HG02840 (cell line): ENCODE results near the gene TMEM106A.
"Not testable (repeated sequence)": the region's sequence is repeated elsewhere in the genome, so short reads cannot be mapped to it uniquely, and the experiment has no call there.

Experiments used
- ATAC-seq: cut with Tn5 transposase; IDR thresholded peaks from one replicate; pipeline ENCODE4 v1.9.1; 2021; ENCODE audit warnings: mild to moderate bottlenecking, moderate library complexity, moderate number of reproducible peaks; ENCODE audit not compliant: unreplicated experiment, low FRiP score

TMEM106A gene

GRCh38 chr17:43211480-43212402, at the start of gene TMEM106A:
Gene TMEM106A (plus strand): TSS chr17:43211875. CDS start chr17:43213042, 1,167 bp downstream.
- peak; percentile 67 for ATAC-seq

DNA sequence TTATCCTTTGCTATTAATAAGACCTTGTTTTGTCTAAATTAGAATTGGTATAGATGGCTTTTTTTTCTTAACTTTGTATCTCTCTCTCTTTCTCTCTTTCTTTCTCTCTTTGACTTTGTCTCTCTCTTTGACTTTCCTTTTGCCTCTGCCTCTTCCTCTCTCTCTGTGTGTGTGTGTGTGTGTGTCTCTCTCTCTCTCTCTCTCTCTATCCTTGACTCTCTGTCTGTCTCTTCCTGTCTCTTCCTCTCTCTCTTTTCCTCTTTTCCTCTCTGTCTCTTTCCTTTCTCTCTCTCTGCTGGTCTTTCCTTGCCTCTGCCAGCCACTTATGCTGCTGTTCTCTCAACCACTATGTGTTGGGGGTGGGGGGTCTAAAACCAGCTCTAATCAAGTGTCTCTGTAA, 45.7 kb upstream of the TMEM106A start:
- ATAC-seq: not testable (repeated sequence)

DNA sequence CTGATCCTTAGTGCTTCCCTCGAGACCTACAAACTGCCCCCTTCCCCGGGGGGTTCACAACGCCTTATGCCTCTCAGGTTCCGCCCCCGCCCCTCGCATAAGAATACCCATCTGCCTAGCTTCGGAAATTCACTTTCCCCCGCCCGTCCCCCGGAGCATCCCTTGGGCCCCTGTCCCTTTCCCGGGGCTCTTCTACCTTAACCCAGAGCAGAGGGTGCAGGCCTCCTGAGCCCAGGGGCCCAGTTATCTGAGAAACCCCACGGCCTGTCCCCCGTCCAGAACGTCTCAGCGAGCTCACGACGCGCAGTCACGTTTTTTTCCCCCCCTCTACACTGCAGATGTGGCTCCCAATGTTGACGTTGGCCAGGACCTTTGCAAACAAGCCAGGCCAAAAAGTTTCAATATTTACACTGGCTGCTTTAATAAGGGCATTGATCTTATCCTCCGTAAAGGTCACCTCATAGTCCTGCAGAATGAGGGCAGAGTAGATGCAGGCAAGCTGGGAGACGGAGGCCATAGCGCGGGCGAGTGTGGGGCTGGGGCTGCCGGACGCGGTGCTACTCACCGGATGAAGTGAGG, 42.0 kb upstream of the TMEM106A start:
- ATAC-seq: peak; percentile 15

GRCh38 chr17:43170140-43170765, 41.4 kb upstream of the TMEM106A start:
- peak; percentile 59 for ATAC-seq

DNA sequence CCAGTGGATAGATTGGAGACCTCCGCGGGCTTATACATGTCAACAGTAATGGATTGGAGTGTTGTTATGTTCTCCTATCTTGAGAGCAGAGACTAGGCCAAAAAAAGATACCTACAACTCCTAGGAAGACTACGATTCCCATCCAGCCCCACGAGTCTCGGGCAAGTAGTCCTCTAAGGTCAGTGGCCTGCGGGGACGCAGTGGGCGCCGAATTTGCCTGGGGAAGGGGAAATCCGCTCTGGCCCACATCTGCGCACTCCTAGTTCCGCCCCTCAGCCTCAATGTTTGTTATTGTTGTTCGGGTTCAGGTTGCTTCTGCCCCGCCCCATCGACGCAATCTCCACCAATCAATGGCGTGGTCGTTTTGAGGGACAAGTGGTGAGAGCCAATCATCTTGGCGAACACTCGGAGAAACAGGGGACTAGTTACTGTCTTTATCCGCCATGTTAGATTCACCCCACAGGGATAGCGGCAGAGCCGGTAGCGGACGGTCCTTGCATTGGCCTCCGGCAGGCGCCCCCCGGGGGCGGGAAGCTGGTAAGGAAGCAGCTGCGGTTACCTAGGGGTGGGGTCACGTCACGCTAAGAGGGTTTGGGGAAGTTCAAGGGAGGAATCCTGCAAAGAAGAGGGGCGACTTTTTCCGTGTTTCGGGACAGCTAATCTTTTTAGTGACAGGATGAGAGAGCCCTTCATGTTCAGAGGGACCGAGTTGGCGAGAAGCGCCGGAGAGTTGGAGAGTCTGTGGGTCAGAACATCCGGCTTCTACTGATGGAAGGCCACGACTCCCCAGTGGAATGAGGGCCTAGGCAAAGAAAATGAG, 40.7 kb upstream of the TMEM106A start, which contains the start of gene NBR1:
TSS of gene NBR1 (plus strand) at position 449 of the 820 bp plus-strand sequence. CDS start 4,586 bp downstream, outside the sequence.
- ATAC-seq: peak; percentile 89

- ATAC-seq: no peak
These were observed 39.8 kb upstream of the TMEM106A start for GRCh38 chr17:43171586-43172487.

DNA sequence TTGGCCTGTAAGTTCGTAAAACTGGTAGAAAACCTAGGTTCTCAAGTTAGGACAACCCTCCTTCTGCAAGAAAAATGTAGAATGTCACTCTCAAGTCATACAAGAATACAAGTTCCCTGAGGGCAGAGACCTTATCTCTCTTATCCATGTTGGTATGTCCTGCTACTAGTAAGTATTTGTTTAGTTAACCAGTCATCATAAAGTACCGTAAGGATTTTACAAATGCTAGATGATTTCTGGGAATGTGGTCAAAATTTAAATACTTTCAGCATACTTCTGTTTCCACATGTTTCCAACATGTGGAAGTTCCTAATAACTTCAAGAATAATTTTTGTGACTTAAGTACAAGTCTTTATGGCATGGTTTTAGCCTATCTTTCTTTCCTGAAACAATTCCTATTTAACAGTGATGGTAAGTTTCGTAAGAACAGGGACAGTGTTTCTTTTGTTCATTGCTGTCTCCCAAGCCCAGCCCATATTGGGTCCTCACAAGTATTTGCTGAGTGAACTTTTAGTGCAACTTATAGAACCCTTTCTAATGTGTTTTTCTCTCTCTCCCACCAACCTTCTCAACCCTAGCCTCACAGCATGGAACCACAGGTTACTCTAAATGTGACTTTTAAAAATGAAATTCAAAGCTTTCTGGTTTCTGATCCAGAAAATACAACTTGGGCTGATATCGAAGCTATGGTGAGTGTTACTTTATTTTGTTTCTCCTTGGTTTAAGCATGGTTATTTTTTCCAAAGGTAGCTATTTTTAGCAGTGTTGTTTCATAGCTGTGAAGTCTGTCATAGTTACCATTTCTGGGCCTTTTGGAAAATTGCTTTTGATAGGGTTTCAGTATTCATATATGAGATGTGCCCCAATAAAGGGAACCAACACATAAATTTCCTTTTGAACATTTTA, 36.2 kb upstream of the TMEM106A start:
- no peak for ATAC-seq

DNA sequence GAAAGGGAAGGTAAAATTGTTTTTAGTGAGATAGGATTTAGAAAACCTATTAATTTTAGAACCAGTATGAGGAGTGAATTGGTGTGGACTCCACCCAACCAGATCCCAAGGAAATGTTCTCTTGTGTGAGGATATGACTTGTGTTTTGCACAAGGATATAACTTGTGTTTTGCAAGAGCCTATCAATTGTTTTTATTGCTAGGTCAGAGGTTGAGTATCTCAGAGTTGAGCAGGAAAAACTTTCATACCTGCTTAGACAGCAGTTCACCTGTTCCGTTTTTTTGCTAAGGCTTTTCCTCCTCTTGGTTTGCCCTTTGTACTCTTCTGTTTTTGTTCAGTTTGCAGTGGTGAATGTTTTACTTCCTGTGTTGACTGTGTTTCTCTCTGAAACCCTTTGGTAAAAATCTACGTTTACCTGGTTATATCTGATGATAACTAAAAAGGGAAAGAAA, 35.5 kb upstream of the TMEM106A start:
- no peak for ATAC-seq

DNA sequence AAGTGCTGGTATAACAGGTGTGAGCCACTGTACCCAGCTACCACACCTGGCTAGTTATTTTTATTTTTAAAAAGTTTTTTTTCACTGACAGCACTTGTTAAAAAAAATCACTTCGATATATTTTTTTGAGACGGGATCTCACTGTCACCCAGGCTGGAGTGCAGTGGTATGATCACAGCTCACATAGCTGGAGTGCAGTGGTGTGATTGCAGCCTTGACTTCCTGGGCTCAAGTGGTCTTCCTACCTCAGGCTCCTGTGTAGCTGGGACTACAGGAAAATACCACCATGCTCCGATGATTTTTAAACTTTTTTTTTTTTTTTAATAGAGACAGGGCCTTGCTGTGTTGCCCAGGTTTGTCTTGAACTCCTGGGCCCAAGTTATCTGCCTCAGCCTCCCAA, 27.8 kb upstream of the TMEM106A start:
- ATAC-seq: no peak

- not testable (repeated sequence) for ATAC-seq
These were observed 25.0 kb upstream of the TMEM106A start for GRCh38 chr17:43186656-43187055.

- ATAC-seq: no peak
These were observed 18.4 kb upstream of the TMEM106A start for GRCh38 chr17:43193251-43193650.

DNA sequence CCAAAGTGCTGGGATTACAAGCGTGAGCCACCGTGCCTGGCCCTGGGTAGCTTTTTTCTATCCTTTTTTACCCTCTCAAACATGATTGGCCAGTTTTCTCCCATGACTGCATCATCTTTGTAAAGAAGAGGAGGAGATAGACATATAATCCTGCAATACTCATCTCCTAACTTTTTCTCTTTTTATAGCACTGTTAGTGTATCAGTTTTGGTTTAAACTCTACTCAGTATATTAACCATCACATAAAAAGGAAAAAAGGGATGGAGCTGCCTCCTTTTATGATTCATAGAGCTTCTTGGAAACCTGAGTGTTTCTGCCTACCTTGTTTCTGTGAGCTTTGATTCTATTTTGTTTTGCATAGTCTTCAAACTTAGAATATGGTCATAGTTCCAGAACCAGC, 12.0 kb upstream of the TMEM106A start:
- no peak for ATAC-seq

GRCh38 chr17:43200127-43200526, 11.5 kb upstream of the TMEM106A start:
- ATAC-seq: no peak

DNA sequence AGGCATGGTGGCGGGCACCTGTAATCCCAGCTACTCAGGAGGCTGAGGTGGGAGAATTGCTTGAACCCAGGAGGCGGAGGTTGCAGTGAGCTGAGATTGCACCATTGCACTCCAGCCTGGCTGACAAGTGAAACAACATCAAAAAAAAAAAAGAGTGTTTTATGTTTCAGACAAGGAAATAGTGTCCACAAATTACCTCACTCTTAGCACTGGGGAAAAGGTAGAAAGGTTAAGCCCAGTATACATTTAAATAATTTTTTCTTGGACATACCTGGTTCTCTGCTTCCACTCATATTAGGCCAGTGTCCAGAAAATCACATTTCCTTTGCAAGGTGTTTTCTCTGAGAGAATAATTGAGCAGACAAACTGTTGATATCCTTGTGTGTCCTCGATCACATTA, 8.7 kb upstream of the TMEM106A start:
- not testable (repeated sequence) for ATAC-seq

- ATAC-seq: no peak
These were observed 1.1 kb upstream of the TMEM106A start for GRCh38 chr17:43210576-43210975.

- no peak for ATAC-seq
These were observed 574 bp upstream of the TMEM106A start for GRCh38 chr17:43211123-43211479.

- ATAC-seq: no peak
These were observed 1.2 kb downstream of the TMEM106A start for GRCh38 chr17:43212641-43213490.
